ENCODE results near the gene TLR8.

TLR8 gene

GRCh38 chrX:12970691-12971202 lies 64.3 kb downstream of the TLR8 start:
- no peak for DNase-seq

- no peak for DNase-seq
Observed at GRCh38 chrX:12971282-12972003, 65.0 kb downstream of the TLR8 start.

GRCh38 chrX:12972243-12972642 lies 65.8 kb downstream of the TLR8 start:
- no peak for DNase-seq
